Measurements from ENCODE around the gene SPATS1.
A peak's percentile ranks its signal among the peaks of the same experiment; 100 is the strongest.

Gene SPATS1

DNA sequence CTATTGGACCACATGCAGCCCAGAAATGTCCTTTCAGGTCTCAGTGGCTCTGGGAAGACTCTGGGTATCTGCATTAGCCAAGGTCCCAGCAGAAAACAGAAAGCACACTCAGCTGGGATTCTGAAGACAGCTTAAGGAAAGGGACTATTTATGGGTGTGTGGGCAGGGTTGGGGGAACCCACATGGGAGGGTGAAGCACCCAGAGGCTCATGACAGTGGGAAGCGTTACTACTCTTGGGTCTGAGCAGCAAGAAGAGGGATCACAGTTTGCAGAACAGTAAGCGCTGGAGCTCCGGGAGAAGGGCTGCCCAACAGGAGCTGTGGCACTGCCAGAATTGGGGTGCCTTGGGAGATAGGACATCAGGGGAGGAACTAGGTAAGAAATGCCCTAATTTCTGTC lies 32.6 kb downstream of the SPATS1 start:
- H3K4me2 ChIP-seq (ENCODE audit: low read length), result no peak overlapping the region
- peaks cover 12% of the 10 kb centered on the region for H3K27me3 ChIP-seq (ENCODE audit: control insufficient read depth, insufficient read depth, low read length)

DNA sequence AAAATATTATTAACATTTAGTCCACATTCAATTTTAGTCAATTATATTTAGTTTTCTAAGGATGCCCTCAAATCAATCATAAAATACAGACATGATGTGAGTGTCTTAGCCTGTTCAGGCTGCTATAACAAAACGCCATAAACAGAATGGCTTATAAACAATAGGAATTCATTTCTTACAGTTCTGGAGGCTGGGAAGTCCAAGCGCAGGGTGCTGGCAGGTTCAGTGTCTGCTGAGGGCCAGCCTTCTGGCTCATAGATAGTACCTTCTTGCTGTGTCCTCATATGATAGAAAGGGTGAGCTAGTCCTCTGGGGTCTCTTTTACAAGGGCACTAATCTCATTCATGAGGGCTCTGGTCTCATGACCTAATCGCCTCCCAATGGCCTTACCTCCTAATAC lies 35.0 kb downstream of the SPATS1 start:
- Histone ChIP-seq H3K9ac (ENCODE audit: low read depth, low read length) (no peak overlapping the region), H3K4me2 (ENCODE audit: low read length) (no peak overlapping the region), H3K4me1 (ENCODE audit: control insufficient read depth, insufficient read depth, low read length) (no peaks in the 10 kb centered on the region), H3K9me3 (replicated peaks; ENCODE audit: low read length) (no peaks in the 10 kb centered on the region), H3K36me3 (ENCODE audit: insufficient read depth, low read length) (no peaks in the 10 kb centered on the region), H3K27me3 (ENCODE audit: control insufficient read depth, insufficient read depth, low read length) (peaks cover 12% of the 10 kb centered on the region), H3K4me3 (ENCODE audit: low read length) (no peak overlapping the region)

More for the DNA sequence above, 32.6 kb downstream of the SPATS1 start:
- no peak overlapping the region for H3K4me3 ChIP-seq (ENCODE audit: low read length)
- no peak overlapping the region for H3K9ac ChIP-seq (ENCODE audit: low read depth, low read length)
- H3K9me3 ChIP-seq (replicated peaks; ENCODE audit: low read length), result no peaks in the 10 kb centered on the region
- H3K36me3 ChIP-seq (ENCODE audit: insufficient read depth, low read length), result no peaks in the 10 kb centered on the region
- no peaks in the 10 kb centered on the region for H3K4me1 ChIP-seq (ENCODE audit: control insufficient read depth, insufficient read depth, low read length)

DNA sequence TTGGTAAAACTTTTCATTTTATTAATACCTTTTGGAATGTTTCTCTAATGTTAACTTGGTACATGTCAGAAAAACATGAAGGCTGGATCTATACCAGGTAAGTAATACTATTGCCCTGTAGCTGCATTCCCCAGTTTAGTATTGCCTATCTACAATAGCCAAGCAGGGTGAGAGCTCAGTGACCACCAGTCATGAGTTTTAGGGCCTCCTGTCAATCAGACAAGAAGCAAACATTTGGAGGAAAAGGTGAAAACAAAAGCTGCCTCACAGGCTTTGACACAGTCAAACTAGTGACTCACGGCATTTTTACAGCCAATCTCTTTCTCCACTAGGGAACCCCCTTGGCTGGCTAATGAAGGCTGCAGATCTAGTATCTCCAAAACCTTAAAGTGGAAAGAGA lies 35.5 kb downstream of the SPATS1 start:
- H3K27me3 ChIP-seq (ENCODE audit: control insufficient read depth, insufficient read depth, low read length), result peaks cover 10% of the 10 kb centered on the region
- no peaks in the 10 kb centered on the region for H3K9me3 ChIP-seq (replicated peaks; ENCODE audit: low read length)
- H3K36me3 ChIP-seq (ENCODE audit: insufficient read depth, low read length), result no peaks in the 10 kb centered on the region
- H3K9ac ChIP-seq (ENCODE audit: low read depth, low read length), result no peak overlapping the region
- no peak overlapping the region for H3K4me2 ChIP-seq (ENCODE audit: low read length)
- no peaks in the 10 kb centered on the region for H3K4me1 ChIP-seq (ENCODE audit: control insufficient read depth, insufficient read depth, low read length)
- H3K4me3 ChIP-seq (ENCODE audit: low read length), result no peak overlapping the region

DNA sequence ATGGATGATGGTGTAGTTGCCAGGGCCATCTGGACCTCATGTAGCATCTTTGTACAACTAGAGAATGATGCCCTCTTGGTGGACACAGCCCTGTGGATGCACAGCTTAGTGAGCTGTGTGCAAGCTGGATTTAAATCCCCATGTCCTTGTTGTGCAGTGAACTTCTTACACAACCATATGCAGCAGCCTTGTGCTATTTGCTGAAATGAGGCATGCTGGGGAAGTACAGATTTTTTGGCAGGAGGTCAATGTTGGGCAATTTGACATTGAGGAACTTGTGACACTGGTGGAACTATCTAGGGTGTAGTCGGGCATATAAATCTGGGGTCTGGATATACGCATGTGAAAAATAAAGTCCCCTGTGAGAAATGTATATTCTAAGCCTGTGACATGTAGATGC lies 39.3 kb downstream of the SPATS1 start:
- peaks cover 8% of the 10 kb centered on the region for H3K27me3 ChIP-seq (ENCODE audit: control insufficient read depth, insufficient read depth, low read length)

DNA sequence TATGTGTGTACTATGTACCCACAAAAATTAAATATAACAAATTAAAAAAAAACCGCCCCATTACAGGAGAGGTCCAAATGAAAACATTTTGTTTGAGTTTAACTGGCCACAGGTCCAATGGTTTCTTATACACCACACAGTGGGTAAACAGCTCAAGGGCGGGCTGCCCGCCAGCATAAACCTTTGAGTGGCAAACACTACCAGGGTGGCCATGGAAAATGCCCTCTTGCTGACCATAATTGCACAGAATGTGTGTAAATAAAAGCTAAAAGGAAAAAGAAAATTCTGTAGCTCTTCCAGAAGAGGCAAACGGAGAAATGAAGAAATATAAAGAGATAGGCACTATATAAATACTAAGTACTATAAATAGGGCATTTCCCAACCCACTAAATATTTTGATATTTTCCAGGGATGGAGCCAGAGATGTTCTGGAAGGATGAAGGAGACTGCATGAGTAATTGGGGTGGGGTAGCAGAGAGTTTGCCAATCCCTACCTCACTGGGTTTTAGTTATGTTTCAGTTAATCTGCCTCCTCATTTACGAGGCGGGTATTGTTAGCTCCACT lies 44.0 kb downstream of the SPATS1 start:
- Histone ChIP-seq H3K9me3 (replicated peaks; ENCODE audit: low read length) (no peaks in the 10 kb centered on the region), H3K36me3 (ENCODE audit: insufficient read depth, low read length) (peaks cover 7% of the 10 kb centered on the region), H3K4me2 (ENCODE audit: low read length) (peak overlapping the region; percentile 90), H3K27me3 (ENCODE audit: control insufficient read depth, insufficient read depth, low read length) (no peaks in the 10 kb centered on the region), H3K4me1 (ENCODE audit: control insufficient read depth, insufficient read depth, low read length) (peaks cover 22% of the 10 kb centered on the region), H3K9ac (ENCODE audit: low read depth, low read length) (peak overlapping the region; percentile 92), H3K4me3 (ENCODE audit: low read length) (peak overlapping the region; percentile 82)

More for the DNA sequence above, 39.3 kb downstream of the SPATS1 start:
- H3K4me2 ChIP-seq (ENCODE audit: low read length), result no peak overlapping the region
- H3K9ac ChIP-seq (ENCODE audit: low read depth, low read length), result no peak overlapping the region
- no peaks in the 10 kb centered on the region for H3K36me3 ChIP-seq (ENCODE audit: insufficient read depth, low read length)
- no peaks in the 10 kb centered on the region for H3K9me3 ChIP-seq (replicated peaks; ENCODE audit: low read length)
- no peak overlapping the region for H3K4me3 ChIP-seq (ENCODE audit: low read length)
- H3K4me1 ChIP-seq (ENCODE audit: control insufficient read depth, insufficient read depth, low read length), result peaks cover 6% of the 10 kb centered on the region

DNA sequence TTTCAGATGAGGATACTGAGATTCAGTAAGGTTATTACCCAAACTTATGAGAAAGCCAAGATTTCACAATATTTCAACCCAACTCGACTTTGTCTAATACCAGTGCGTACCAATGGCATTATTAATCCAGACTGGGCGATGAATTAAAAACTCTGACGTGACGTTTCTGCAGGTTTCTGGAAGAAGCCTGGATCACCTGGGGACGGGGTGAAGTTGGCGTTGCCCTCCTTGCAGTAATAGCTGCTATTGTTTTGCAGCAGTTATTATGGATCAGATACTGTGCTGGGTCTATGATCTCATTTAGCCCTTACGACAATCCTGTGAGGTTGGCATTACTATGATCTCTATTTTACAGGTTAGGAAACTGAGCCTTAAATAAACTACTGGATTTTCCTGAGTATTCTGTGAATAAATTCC lies 44.5 kb downstream of the SPATS1 start:
- Histone ChIP-seq H3K27me3 (ENCODE audit: control insufficient read depth, insufficient read depth, low read length) (no peaks in the 10 kb centered on the region), H3K4me2 (ENCODE audit: low read length) (peak overlapping the region; percentile 90), H3K9me3 (replicated peaks; ENCODE audit: low read length) (no peaks in the 10 kb centered on the region), H3K9ac (ENCODE audit: low read depth, low read length) (peak overlapping the region; percentile 92), H3K4me3 (ENCODE audit: low read length) (peak overlapping the region; percentile 82), H3K4me1 (ENCODE audit: control insufficient read depth, insufficient read depth, low read length) (peaks cover 22% of the 10 kb centered on the region), H3K36me3 (ENCODE audit: insufficient read depth, low read length) (peaks cover 12% of the 10 kb centered on the region)

DNA sequence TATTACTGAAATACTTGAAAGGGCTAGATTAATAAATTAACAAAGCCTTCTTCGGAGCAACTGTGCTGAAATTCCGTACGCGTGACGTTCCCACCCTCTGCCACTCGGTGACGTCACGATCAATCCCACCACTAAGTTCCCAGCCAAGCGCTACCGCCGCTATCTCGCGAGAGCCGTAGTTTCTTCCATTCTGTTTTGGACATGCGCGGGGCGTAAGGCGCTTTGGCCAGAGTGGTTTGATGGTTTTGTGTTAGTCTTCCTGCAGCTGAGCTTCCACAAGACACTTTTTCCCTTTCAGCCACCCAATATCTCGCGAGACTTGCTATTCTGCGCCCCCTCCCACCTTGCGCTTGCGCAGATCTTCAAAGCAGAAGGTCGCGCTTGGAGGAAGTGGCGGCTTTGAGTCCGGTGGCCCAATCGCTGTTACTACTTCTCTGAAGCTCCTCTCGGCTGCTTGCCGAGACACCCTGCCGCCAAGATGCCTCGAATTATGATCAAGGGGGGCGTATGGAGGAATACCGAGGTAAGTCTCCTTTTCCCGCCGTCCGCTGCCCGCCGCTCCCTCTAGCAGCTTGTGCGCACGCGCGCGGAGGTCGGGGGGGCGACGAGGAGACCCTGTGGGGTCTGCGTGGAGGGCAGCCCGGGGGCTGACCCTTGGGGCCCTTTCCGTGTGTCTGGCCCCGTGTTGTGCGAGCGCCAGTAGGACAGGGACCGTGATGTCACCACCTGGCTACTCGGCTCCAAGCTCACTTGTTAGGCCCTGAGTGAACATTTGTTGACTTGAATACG lies 45.1 kb downstream of the SPATS1 start, which contains the start of gene CDC5L:
CDC5L (plus strand) TSS at position 361 of the 789 bp plus-strand sequence; CDS start at position 479, 118 bp downstream.
- Histone ChIP-seq H3K9ac (ENCODE audit: low read depth, low read length) (peak within 1 kb of the TSS; percentile 92), H3K4me3 (ENCODE audit: low read length) (peak within 1 kb of the TSS; percentile 82), H3K9me3 (replicated peaks; ENCODE audit: low read length) (no peaks in the 10 kb centered on the region), H3K4me2 (ENCODE audit: low read length) (peak within 1 kb of the TSS; percentile 90), H3K4me1 (ENCODE audit: control insufficient read depth, insufficient read depth, low read length) (peaks cover 22% of the 10 kb centered on the region), H3K36me3 (ENCODE audit: insufficient read depth, low read length) (peaks cover 15% of the 10 kb centered on the region), H3K27me3 (ENCODE audit: control insufficient read depth, insufficient read depth, low read length) (no peaks in the 10 kb centered on the region)

DNA sequence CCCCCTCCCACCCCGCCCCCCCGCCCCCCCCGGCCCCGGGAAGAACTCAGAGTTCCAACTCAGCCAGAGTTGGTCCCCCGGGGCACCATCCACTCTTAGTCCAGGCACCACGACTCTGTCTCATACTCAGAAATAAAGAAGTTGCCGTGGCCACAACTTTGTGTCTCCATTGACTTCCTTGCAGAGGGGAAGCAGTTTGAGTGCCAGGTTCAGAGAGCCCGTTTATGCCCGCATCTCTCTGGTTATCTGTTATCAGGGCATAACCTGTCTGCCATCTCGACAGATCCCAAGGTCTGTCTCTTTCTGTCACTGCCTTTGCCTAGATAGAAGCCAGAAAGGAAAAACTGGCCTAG lies 45.7 kb downstream of the SPATS1 start:
- Histone ChIP-seq H3K4me3 (ENCODE audit: low read length) (peak overlapping the region; percentile 82), H3K27me3 (ENCODE audit: control insufficient read depth, insufficient read depth, low read length) (no peaks in the 10 kb centered on the region), H3K9ac (ENCODE audit: low read depth, low read length) (peak overlapping the region; percentile 92), H3K36me3 (ENCODE audit: insufficient read depth, low read length) (peaks cover 21% of the 10 kb centered on the region), H3K9me3 (replicated peaks; ENCODE audit: low read length) (no peaks in the 10 kb centered on the region), H3K4me1 (ENCODE audit: control insufficient read depth, insufficient read depth, low read length) (peaks cover 22% of the 10 kb centered on the region), H3K4me2 (ENCODE audit: low read length) (peak overlapping the region; percentile 90)

DNA sequence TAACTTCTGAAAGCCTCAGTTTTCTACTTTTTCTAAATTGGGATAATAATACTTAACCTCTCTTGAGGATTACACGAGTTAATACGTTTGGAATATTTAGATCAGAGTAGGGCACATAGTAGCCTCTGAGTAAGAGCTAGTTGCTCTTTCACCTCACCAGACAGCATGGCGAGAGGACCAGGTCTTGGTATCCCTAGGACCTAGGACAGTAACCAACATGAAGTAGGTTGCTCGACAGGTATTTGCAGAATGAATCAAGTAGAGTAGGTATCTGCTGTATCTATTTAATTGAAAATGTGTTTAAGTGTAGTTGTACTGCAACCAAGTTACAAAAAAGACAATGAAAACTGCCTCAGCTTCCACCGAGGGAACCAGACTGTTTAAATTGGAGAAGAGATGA lies 46.4 kb downstream of the SPATS1 start:
- no peak overlapping the region for H3K9ac ChIP-seq (ENCODE audit: low read depth, low read length)
- no peaks in the 10 kb centered on the region for H3K9me3 ChIP-seq (replicated peaks; ENCODE audit: low read length)
- peaks cover 29% of the 10 kb centered on the region for H3K36me3 ChIP-seq (ENCODE audit: insufficient read depth, low read length)
- H3K4me1 ChIP-seq (ENCODE audit: control insufficient read depth, insufficient read depth, low read length), result peaks cover 22% of the 10 kb centered on the region
- H3K27me3 ChIP-seq (ENCODE audit: control insufficient read depth, insufficient read depth, low read length), result no peaks in the 10 kb centered on the region
- H3K4me3 ChIP-seq (ENCODE audit: low read length), result peak overlapping the region; percentile 82
- H3K4me2 ChIP-seq (ENCODE audit: low read length), result peak overlapping the region; percentile 90

DNA sequence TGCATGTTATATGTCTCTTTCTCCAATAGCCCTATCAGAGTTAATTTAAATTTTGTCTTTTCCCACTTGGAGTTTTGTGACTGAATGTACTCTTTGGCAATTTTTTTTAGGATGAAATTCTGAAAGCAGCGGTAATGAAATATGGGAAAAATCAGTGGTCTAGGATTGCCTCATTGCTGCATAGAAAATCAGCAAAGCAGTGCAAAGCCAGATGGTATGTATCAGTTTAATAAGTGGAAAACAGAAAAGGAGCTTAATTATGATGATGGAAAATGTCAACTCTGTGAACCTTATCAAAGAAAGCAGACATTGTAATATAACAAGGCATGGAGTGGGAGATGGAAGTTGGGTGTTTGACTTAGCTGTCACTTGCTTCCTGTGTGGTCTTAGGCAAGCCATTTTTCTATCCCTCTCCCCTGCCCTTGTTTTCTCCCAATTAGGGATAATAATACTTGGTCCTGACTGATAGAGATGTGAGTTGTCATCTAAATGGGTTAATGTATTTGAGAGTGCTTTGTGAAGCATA lies 47.8 kb downstream of the SPATS1 start:
- Histone ChIP-seq H3K4me1 (ENCODE audit: control insufficient read depth, insufficient read depth, low read length) (peaks cover 22% of the 10 kb centered on the region), H3K9me3 (replicated peaks; ENCODE audit: low read length) (no peaks in the 10 kb centered on the region), H3K9ac (ENCODE audit: low read depth, low read length) (no peak overlapping the region), H3K4me2 (ENCODE audit: low read length) (no peak overlapping the region), H3K4me3 (ENCODE audit: low read length) (no peak overlapping the region), H3K36me3 (ENCODE audit: insufficient read depth, low read length) (peaks cover 39% of the 10 kb centered on the region), H3K27me3 (ENCODE audit: control insufficient read depth, insufficient read depth, low read length) (no peaks in the 10 kb centered on the region)
